Activated CD8-positive, alpha-beta memory T cell treated with anti-CD3 and anti-CD28 coated beads for 48 hours (primary cell): Measurements from ENCODE around the gene DTNB.

Experiments
- DNase-seq, 3 experiments: peaks; one replicate each; pipeline ENCODE4 v3.0.0-alpha.2; 2020; ENCODE audit warnings: low read depth in 2 of 3, low spot score in 2 of 3

The DTNB gene

DNA sequence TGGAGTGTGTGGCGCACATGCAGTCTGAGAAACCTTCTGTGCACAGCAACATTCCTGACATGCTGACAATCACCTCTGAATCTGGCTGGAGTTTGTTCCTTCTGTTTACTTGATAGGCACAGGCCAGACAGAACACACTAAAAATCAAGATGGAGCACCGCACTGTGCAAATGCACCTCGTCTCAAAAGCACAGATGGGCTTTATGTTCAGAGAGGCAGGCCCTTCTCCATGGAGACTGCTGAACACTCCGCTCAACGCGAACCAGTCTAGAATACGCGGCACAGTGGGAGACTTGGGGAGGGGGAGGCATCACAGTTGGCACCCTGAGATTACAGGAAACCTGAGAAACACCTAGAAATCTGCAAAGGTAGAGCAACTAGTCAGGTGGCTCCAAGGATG is 273.2 kb downstream of the DTNB start:
- DNase-seq: no peak

DNA sequence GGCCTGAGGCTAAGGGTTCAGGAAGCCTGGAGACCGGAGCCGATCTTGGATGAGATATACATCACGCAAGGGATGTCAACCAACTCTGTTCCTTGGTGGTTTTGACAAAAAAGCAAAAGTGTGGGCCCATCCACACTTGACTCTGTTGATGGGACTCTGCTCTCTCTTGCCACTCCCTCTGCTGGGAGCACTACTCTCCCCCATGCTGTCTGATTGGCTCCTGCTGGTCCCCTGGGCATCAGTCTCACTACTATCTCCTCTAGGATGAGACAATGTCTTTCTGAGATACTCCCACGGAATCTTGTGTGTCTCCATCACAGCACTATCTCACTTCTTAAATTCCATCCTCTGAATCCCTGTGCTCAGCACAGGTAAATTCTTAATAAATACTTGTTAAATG is 274.8 kb downstream of the DTNB start:
- no peak for DNase-seq

DNA sequence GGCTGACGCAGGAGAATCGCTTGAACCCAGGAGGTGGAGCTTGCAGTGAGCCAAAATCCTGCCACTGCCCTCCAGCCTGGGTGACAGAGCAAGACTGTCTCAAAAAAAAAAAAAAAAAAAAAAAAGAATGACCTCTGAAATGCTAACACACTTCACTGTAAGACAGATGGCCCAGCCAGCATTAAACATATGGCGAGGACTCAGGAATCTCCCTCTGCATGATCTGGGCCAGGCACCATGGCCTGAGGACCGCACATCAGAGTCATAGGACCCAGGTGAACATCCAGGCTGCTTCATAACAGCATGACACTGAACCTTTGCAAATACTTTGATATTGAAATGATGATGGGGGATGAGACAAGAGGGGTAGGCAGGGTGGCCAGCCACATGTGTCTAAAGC is 275.6 kb downstream of the DTNB start:
- no peak for DNase-seq

- DNase-seq: no peak
Observed at GRCh38 chr2:25389161-25389560, 284.2 kb downstream of the DTNB start.

DNA sequence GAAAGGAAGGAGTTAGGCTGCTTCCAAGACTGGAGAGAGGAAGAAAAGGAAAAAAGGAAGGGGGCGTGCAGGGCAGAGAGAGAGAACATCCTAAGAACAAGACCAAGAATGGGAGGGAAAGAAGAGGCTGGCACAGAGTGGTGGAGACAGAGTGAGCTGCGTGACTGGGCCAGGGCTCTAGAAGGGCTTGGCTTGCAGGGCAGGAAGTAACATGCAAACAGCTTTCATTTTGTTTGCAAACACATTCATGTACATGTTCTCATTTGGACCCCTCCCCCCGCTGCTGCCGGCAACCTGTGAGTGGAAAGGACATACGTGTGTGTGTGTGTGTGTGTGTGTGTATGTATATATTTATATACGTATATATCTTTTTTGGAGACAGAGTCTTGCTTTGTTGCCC is 284.9 kb downstream of the DTNB start:
- DNase-seq: no peak

DNA sequence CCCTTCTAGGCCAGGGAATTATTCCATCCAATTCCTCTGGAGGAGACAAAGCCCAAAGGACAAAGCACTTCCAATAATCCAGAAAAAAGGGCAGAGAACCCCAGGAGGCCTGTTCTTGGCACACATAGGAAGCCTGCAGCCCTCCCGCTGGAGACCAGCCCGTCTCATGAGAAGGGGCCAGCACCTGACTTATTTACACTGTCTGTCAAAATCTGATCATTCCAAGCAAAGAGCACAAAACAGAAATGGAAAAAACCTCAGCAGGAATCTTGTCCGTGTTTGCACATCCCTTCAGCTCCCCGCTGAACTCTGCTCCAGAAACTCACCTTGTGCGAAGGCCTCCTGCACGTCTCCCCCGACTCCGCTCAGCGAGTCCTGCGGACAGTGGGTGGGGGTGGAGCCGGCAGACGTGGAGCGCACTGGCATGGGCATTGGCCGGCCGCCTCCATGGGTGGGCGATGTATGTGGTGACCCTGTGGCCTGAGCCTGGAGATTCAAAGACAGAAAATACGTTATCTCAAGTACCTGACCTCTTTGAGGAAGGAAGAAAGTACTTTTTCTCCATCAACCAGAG is 285.4 kb downstream of the DTNB start:
- DNase-seq: no peak

DNA sequence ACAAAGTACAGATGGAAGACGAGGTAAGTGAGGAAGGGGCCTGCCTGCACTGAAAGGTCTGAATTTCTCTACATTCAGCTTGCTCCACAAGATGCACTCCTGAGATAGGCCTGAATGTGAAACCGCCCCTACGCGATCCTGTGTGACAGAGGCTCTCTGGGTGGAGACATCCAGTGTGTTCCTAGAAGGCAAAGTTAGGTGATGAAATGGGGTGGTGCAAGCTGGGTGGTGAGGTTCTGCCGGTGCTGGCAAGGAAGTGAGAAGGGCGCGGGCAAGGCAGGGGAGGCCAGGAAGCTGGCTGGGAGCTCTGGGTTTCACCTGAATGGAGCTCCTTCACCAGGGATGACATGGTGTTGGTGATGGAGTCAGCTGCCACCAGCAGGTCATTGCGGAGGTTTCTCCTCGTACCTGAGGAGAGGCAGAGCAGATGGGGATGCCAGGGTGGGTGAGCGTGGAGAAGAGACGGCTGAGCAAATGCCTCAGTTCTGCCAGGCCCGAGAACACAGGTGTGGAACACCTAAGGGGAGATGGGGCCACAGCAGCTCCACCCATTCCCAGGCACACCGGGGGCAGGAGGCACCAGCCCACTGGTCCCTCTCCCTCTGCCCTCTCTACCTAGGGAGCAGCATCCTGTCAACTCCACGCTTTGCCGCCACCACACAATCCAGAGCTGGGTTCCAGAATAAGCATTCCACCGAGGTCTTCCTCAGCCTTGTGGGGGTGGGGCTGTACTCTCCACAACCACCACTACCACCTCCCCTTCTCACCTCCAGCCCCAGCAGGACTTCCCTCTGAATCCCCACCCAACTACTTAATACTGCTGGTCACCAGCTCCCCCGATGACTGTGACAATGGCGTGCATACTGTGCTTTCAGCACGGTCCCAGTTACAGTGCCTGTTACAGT is 286.2 kb downstream of the DTNB start:
- no peak for DNase-seq

DNA sequence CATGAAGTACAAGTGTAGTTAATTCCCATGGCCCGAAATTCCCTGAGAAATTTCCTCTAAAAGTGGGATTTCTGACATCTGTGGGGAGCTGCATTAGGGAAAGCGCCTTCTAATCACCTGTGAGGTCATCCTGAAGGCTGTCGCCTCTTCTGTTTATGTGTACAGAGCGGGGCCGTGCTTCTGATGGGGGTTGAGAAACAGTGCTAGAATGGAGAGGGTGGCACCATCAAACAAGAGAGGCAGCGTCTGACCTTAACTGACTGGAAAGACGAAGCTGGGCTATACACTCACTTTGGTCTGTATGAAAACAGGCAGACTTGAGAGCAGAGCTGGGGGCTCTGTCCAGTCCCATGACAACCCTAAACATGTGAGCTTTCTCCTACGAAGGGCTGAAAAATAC is 287.5 kb downstream of the DTNB start:
- no peak for DNase-seq

- no peak for DNase-seq
Observed at GRCh38 chr2:25383806-25384205, 289.6 kb downstream of the DTNB start.

GRCh38 chr2:25381502-25381901 is 291.9 kb downstream of the DTNB start:
- DNase-seq: no peak

DNA sequence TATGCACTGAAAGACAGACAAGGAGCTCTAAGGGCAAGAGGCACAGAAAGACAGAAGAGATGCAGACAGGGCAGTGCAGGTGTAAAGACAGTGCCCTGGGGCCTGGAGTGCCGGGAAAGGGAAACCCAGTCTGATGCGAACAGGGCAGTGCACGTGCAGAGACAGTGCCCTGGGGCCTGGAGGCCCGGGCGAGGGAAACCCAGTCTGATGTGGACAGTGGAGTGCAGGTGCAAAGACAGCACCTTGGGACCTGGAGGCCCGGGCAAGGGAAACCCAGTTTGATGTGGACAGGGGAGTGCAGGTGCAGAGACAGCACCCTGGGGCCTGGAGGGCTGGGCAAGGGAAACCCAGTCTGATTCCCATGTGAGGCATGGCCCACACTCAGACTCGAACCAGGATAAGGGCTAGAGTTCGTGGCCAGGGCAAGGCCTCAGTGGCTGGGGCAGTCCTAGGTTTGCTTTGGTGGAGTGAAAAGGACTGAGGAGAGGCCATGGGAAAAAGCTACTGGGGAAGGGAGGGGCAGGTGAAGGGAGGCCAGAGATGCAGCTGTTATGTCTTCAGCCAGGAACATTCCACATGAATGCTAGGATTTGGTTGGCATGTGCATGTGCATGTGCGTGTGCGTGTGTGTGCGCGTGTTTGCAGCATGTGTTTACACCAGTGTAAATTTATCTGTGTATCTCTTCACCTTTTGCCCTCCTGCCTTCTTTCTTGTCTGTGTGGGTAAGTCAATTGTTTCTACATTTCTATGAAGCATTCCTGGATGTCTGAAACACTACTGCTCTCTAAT is 292.6 kb downstream of the DTNB start:
- DNase-seq: no peak

DNA sequence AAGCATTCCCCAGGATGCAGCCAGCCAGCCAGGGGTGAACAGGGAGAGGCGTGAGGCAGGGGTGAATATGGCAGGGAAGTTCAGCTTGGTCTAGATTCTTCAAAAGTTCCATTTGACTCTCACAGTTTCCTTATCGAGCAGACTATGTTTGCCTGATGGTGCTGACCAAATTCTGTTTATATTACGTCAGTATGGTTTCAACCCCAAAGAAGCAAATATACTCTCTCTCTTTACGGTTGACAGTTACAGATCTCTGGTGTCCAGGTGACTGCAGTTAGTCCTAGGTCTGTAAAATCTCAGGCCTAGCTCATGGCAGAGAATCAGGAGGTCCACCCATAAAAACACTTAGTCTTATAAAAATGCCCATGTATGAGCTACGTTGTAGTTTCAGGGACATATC is 293.4 kb downstream of the DTNB start:
- DNase-seq: no peak

- DNase-seq: no peak
Observed at GRCh38 chr2:25379535-25379934, 293.8 kb downstream of the DTNB start.

- no peak for DNase-seq
Observed at GRCh38 chr2:25378731-25379490, 294.5 kb downstream of the DTNB start.

GRCh38 chr2:25377822-25378421 is 295.5 kb downstream of the DTNB start:
- DNase-seq: no peak

GRCh38 chr2:25376750-25377621 is 296.4 kb downstream of the DTNB start:
- DNase-seq: peak; percentile 82 to 96 (median 90)

GRCh38 chr2:25375989-25376545 is 297.3 kb downstream of the DTNB start:
- no peak for DNase-seq

GRCh38 chr2:25375371-25375988 is 297.9 kb downstream of the DTNB start:
- no peak for DNase-seq

GRCh38 chr2:25374827-25375226 is 298.6 kb downstream of the DTNB start:
- DNase-seq: no peak
